Right ventricle myocardium inferior (tissue), 1 donor: ENCODE results near the gene JADE2. TPM values are rescaled to one million over a fixed set of nuclear protein-coding genes. Genes with fewer than 3 reads are reported as not detected.
"Not testable (repeated sequence)": the region's sequence is repeated elsewhere in the genome, so short reads cannot be mapped to it uniquely, and the experiment has no call there.

Experiments used
- ATAC-seq: fragments of 200-7000 bp; cut with Tn5 transposase; one replicate; pipeline ENCODE4 v1.9.1; 2020; ENCODE audit warnings: mild to moderate bottlenecking, moderate library complexity
- DNase-seq: peaks from one replicate; pipeline ENCODE4 v3.0.0; 2021; ENCODE audit errors: missing footprints
- intact Hi-C: fragments of 100-400 bp; cut with DNase I; formaldehyde crosslinking; loops from one replicate; pipeline ENCODE4 v1.11.0; 2022
- total RNA-seq: library from RNA; stranded (reverse); fragmentation: NEBNext Ultra II Directional; extraction: Animal tissue kit (Norgen Biotek cat#: 25700); gene quantifications from one replicate; pipeline ENCODE4 v1.2.1, GENCODE V29; 2021
- donor health status: DM: no; HTN: yes; CAD: no; lungs with severe emphysema.

The JADE2 gene
- total RNA-seq, 1 donor from 2014 or later, result 24.6 TPM

- peak; percentile 84 for DNase-seq
- ATAC-seq, result peak; percentile 93
- intact Hi-C loops, result loop anchor here (1.0 to 2.0 kb wide), 2 partner anchors 18 to 40 kb away; partner anchors contain the start of gene JADE2
These were observed 19.1 kb upstream of the JADE2 start for GRCh38 chr5:134506054-134507039.

GRCh38 chr5:134507452-134507851 lies 18.0 kb upstream of the JADE2 start:
- intact Hi-C loops, result loop anchor here (2.0 kb wide), 1 partner anchor 17 kb away; the partner anchor contains the start of gene JADE2
- no peak for DNase-seq
- no peak for ATAC-seq

GRCh38 chr5:134508521-134509195 lies 16.8 kb upstream of the JADE2 start:
- intact Hi-C loops, result no loop called here
- DNase-seq (no peak), ATAC-seq (no peak)

GRCh38 chr5:134509308-134510040 lies 16.0 kb upstream of the JADE2 start:
- DNase-seq, result no peak
- ATAC-seq, result no peak
- intact Hi-C loops, result no loop called here

GRCh38 chr5:134510970-134511795 lies 14.3 kb upstream of the JADE2 start:
- DNase-seq (no peak), ATAC-seq (no peak)
- intact Hi-C loops, result no loop called here

GRCh38 chr5:134511796-134512660 lies 13.4 kb upstream of the JADE2 start:
- peak; percentile 92 for ATAC-seq
- peak; percentile 89 for DNase-seq
- intact Hi-C loops, result no loop called here

GRCh38 chr5:134512661-134512999 lies 12.8 kb upstream of the JADE2 start:
- DNase-seq (no peak), ATAC-seq (no peak)
- intact Hi-C loops, result no loop called here

- DNase-seq (no peak), ATAC-seq (no peak)
- intact Hi-C loops, result no loop called here
These were observed 9.7 kb upstream of the JADE2 start for GRCh38 chr5:134515801-134516200.

GRCh38 chr5:134516984-134517383 lies 8.5 kb upstream of the JADE2 start:
- intact Hi-C loops, DNase-seq, ATAC-seq: not testable (repeated sequence)

- DNase-seq, result no peak
- intact Hi-C loops, result no loop called here
- ATAC-seq, result no peak
These were observed 7.9 kb upstream of the JADE2 start for GRCh38 chr5:134517553-134517952.

GRCh38 chr5:134519989-134520388 lies 5.5 kb upstream of the JADE2 start:
- intact Hi-C loops, result no loop called here
- DNase-seq (no peak), ATAC-seq (no peak)

GRCh38 chr5:134521841-134522240 lies 3.6 kb upstream of the JADE2 start:
- intact Hi-C loops, result no loop called here

GRCh38 chr5:134523543-134524271 lies 1.8 kb upstream of the JADE2 start:
- DNase-seq (no peak), ATAC-seq (no peak)
- intact Hi-C loops, result loop anchor here (1.0 to 2.0 kb wide), 2 partner anchors 17 to 57 kb away; no protein-coding TSS in a partner anchor

More at GRCh38 chr5:134521841-134522240, 3.6 kb upstream of the JADE2 start:
- ATAC-seq (no peak), DNase-seq (no peak)

GRCh38 chr5:134524272-134524825 lies 1.1 kb upstream of the JADE2 start:
- intact Hi-C loops, result loop anchor here (1.0 to 2.0 kb wide), 2 partner anchors 18 to 58 kb away; no protein-coding TSS in a partner anchor
- peak; percentile 95 for DNase-seq
- peak; percentile 41 for ATAC-seq

GRCh38 chr5:134525683-134526482 lies 413 bp downstream of the JADE2 start:
- intact Hi-C loops, result loop anchor here (1.0 to 2.0 kb wide), 6 partner anchors 19 to 155 kb away; partner anchors contain the start of genes CDKN2AIPNL and UBE2B
- peak; percentile 87 for DNase-seq
- peak; percentile 10 for ATAC-seq
